Muscle of arm (tissue), 14 donors: ENCODE data around the gene ZBTB40. TPM values are rescaled to one million over a fixed set of nuclear protein-coding genes. Genes with fewer than 3 reads are reported as not detected.

Source experiments
- DNase-seq: peaks from one replicate; pipeline ENCODE4 v3.0.0-alpha.2; 2013
- long read RNA-seq, 11 donors: transcript quantifications; one replicate each; lab custom pipeline, GENCODE V29; 2026
- polyA plus RNA-seq, 12 donors: library from polyadenylated mRNA; unstranded; fragments of 120-200 nt; gene quantifications; one replicate each; pipeline ENCODE4 v1.2.1, GENCODE V29; 2013; ENCODE audit not compliant: insufficient read length in 12 of 12

ZBTB40 gene, protein sequence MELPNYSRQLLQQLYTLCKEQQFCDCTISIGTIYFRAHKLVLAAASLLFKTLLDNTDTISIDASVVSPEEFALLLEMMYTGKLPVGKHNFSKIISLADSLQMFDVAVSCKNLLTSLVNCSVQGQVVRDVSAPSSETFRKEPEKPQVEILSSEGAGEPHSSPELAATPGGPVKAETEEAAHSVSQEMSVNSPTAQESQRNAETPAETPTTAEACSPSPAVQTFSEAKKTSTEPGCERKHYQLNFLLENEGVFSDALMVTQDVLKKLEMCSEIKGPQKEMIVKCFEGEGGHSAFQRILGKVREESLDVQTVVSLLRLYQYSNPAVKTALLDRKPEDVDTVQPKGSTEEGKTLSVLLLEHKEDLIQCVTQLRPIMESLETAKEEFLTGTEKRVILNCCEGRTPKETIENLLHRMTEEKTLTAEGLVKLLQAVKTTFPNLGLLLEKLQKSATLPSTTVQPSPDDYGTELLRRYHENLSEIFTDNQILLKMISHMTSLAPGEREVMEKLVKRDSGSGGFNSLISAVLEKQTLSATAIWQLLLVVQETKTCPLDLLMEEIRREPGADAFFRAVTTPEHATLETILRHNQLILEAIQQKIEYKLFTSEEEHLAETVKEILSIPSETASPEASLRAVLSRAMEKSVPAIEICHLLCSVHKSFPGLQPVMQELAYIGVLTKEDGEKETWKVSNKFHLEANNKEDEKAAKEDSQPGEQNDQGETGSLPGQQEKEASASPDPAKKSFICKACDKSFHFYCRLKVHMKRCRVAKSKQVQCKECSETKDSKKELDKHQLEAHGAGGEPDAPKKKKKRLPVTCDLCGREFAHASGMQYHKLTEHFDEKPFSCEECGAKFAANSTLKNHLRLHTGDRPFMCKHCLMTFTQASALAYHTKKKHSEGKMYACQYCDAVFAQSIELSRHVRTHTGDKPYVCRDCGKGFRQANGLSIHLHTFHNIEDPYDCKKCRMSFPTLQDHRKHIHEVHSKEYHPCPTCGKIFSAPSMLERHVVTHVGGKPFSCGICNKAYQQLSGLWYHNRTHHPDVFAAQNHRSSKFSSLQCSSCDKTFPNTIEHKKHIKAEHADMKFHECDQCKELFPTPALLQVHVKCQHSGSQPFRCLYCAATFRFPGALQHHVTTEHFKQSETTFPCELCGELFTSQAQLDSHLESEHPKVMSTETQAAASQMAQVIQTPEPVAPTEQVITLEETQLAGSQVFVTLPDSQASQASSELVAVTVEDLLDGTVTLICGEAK
- 10 to 100 TPM in 11 of 12 donors, not detected in 1; 11.1 to 16.1 (median 12.6) TPM for polyA plus RNA-seq
- long read RNA-seq, donor 1: 0 reads
- long read RNA-seq, donor 2, full-length matches to known transcripts: 1 of 1 reads
- long read RNA-seq, donor 2, partial matches to known transcripts: 0 of 1 reads
- long read RNA-seq, donor 2, other reads (novel, unspliced or antisense): 0 of 1 reads
- long read RNA-seq, donor 3: 0 reads
- long read RNA-seq, donor 4: 0 reads
- long read RNA-seq, donor 5: 0 reads
- long read RNA-seq, donor 6: 0 reads
- long read RNA-seq, donor 7: 0 reads
- long read RNA-seq, donor 8, full-length matches to known transcripts: 1 of 1 reads
- long read RNA-seq, donor 8, partial matches to known transcripts: 0 of 1 reads
- long read RNA-seq, donor 8, other reads (novel, unspliced or antisense): 0 of 1 reads
- long read RNA-seq, donor 9: 0 reads
- long read RNA-seq, donor 10, full-length matches to known transcripts: 1 of 1 reads
- long read RNA-seq, donor 10, partial matches to known transcripts: 0 of 1 reads
- long read RNA-seq, donor 10, other reads (novel, unspliced or antisense): 0 of 1 reads
- long read RNA-seq, donor 11: 0 reads

DNA sequence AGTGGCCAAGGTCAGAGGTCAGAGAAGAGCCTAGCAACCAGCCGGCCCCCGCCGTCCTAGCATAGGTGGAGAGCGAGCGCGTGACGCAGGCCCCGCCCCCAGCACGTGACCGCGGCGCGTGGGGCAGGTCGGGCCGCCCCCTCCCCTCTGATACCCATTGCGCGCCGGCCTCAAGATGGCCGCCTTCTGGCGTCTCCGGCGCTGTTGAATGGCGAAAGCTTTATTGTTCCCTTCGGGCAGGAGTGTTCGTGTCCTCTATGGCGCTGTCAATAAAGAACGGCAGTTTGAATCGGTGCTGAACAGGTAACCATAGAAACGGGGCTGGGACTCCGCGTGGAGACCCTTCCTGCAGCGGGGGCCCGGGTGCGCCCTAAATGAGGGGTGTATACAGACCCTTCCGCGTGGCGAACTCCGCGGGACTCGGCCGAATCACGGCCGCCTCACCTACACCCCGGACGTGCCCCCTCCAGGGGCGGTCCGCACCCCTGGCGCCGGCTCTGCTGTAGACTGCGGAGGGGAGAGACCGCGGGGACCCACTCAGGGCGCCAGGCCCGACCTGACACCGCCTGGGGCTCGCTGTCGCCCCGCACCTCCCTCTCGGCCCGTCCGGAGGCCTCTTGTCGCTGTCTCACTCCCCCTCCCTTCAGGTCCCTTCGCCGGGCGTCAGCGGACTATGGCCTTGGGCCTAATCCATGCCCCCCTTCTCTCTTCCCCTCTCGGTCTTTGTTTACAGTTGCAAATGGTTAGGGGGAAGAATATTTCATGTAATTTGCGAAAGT, at the start of gene ZBTB40:
Gene ZBTB40 (plus strand): TSS at position 150 of the 779 bp plus-strand sequence. CDS start 38,098 bp downstream, outside the sequence.
- DNase-seq: peak; percentile 95

DNA sequence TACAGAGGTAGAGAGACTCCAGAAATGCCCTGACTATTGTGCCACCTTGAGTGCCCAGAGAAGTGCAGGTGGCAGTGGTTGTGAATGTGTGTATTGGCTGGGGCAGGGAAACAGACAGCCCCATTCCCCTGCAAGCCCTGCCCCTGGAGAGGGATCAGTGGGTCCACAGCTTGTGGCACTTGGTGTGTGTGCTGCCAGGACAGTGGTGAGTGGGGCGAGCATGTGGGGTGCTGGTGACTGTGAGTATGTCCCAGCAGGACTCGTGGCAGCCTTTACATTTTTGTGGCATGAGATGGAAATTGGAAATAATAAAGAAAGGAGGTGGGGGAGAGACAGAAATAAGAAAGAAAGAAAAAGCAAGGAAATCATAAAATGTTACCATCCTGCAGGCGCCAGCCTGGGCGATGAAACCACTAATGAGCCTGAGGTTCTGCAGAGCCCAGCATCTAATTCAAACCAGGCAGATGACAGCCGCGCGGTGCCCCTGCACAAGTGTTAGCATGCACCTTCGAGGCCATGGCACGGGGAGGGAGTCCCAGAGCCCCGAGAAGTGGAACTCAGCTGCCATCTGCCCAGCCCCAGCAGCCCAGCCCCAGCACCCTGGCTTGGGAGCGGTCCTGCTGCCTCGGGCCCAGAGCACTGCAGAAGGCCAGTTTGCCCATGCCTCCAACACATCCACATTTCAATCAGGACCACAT, 49.1 kb upstream of the ZBTB40 start:
- no peak for DNase-seq

DNA sequence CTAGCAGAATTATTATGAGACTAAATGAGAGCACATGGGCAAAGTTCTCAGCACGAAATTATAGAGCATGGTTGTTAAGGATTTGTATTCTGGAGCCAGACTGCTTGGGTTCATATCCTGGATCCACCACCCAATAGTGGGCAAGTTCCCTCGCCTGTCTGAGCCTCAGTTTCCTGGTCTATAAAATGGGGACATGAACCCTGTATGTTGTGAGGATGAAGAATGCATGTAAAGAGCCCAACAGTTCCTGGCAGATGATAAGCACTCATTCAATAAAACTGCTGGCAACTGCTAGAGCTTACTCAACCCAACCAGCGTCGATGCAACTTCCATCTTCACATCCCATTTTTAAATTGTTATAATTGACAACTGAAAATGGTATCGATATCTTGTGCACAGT, 47.2 kb upstream of the ZBTB40 start:
- no peak for DNase-seq

DNA sequence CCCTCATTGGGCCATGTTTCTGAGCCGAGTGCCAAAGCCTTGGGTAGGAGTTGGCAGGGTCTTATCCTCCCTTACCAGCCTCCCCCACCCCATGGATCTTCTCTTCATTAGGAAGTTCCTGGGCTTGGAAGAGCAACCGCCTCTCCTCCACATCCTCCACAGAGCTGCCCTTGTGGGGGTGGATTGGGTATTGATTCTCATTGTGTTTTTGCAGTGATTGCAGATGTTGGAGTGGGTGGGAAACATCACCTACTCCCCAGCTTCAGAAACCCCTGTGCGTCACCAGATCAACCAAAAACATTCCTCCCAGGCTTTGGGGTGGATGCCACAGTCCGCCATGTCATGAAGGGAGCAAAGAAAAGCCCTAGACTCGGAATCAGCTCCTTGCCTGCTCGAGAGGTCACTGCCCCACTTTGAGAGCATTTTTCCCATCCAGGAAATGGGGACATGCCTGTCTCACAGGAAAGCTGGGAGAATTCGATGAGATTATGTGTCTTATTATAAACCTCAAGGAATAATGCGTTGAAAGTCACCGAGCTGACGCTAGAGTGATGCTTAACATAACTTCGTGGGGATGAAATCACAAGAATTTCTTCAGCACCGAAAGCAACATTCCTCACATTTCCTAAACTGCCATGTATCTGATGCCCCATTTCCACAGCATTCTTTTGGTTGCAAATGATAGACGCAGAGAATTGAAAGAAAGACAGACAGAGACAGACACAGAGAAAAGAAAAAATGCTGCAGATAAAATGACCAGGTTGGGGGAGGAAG, 44.7 kb upstream of the ZBTB40 start:
- DNase-seq: no peak

DNA sequence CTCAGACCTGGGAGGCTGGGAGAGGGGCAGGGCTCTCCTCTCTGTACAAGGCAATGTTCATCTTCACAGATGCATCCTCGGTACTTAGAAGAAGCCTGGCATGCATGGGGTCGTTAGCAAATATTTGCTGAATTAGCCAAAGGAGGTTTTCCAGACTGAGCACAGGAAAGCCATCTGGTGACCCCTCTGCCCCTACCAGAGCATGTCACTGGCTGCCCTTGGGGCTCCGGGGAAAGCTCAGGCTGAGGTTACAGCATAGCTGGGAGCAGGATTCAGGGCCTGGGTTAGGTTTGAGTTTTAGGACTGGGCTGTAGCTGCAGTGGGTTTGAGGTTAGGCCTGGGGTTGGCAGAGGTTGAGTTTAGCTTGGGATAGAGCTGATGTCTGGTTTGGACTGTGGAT, 43.4 kb upstream of the ZBTB40 start:
- no peak for DNase-seq

DNA sequence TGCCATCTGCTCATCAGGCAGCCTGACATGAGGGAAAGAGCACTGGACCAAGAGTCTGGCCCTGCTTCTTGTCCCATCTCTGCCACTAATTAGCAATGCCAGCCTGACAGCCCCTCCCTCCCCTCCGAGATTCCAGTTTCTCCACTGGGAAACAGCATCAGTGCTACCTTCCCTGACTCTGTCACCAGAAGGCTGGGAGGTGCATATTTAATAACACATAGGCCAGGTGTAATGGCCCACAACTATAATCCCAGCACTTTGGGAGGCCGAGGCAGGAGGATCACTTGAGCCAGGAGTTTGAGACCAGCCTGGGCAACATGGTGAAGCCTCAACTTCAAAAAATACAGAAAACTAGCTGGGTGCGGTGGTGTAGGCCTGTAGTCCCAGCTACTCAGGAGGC, 41.2 kb upstream of the ZBTB40 start:
- no peak for DNase-seq

DNA sequence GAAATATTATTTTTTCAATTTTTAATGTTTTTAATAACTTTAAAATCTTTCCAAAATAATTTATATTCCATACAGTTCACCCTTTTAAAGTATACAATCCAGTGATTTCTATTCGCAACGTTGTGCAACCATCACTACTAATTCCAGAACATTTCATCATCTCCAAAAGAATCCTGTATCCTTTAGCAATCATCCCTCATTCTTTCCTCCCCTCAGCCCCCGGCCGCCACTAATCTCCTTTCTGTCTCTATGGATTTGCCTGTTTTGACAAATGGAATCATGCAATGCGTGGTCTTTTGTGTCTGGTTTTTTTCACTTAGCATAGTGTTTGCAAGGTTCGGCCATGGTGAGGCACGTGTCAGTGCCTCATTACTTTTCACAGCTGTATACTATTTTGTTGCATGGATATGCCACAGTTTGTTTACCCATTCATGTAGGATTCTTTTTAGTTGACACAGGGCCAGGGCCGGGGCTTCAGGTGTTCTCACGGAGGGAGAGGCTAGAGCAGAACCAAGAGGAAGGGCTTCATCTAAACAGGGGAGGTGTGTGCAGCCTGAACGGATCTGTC, 40.6 kb upstream of the ZBTB40 start:
- no peak for DNase-seq

DNA sequence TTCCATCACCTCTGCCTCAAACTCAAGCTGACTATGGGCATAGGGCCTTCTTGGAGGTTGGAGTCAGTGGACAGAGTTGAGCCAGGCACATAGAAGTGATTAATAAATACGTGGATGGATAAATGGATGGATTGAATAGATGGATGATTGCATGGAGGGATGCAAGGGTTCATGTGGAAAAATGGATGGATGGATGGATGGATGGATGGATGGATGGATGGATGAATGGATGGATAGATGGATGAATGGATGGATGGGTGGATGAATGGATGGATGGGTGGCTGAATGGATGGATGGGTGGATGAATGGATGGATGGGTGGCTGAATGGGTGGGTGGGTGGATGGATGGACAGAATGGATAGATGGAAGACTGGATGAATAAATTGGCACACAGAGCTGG, 40.1 kb upstream of the ZBTB40 start:
- DNase-seq: no peak

DNA sequence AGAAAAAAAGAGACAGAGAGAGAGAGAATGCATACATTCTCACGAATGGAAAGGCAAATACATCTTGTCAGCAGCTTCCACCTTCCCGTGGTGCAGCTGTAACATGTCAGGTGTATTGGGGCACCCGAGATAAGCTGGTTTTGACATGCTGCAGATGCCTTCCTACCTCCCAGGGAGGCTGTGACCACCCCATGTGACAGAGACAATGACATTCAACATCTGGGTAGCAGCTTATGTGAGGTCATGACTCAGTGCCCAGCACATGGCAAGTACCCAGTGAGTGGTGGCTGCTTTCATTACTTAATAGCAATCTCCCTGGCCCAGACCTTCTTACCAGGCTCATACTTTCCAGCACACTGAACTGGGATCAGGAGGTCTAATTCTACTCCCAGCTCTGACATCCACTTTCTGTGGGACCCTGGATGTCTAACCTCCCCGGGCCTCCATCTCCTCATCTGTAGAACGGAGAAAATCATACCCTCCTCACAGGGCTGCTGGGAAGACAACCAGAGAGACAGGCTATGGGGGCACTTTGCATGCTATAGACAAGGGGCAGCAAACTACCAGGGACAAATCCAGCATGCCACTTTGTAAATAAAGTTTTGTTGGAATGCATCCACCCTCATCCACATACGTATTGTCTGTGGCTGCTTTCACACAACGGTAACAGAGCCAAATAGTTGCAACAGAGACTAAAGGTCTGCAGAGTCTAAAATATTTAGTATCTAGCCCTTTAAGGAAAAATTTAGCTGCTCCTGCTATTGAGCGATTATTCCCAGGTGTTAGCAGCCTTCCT, 38.5 kb upstream of the ZBTB40 start:
- no peak for DNase-seq

DNA sequence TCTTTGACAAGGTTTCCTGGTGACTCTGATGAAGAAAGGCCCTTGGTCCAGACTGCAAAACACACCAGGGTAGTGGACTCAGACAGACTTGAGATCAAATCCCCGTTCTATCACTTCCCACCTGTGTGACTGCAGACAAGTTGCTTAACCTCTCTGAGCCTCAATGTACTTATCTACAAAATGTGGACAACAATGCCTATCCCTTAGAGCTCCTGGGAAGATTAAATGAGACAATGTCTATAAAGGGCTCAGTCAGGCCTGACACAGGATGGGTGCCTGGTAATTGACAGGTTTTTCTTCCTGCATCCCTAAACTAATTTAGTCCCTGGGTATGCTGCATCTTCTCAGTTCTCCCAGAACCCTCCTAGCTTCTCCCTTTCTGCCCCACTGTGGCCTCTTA, 37.9 kb upstream of the ZBTB40 start:
- no peak for DNase-seq

DNA sequence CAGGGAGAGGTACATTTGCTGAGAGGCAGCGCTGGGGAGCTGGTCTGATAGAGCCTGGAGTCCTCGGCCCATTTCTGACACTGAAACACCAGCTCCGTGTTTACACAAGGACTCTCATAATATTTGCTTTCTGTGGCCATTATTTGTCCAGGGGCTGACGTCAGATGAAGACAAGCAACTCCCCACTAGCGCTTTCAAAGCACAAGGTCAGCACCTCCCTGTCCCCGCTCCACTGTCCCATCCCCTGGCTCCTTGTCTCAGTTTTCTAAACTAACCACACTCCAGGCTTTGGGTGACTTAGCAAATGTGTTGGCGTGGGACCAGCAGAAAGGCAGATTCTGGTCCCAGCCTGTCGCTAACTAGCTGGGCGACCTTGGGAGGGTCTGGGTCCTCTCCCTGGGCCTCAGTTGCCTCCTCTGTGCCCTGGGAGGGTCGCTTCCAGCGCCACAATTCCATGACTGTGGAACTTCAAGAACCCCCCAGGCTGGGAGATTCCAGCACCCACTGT, 37.4 kb upstream of the ZBTB40 start:
- no peak for DNase-seq

DNA sequence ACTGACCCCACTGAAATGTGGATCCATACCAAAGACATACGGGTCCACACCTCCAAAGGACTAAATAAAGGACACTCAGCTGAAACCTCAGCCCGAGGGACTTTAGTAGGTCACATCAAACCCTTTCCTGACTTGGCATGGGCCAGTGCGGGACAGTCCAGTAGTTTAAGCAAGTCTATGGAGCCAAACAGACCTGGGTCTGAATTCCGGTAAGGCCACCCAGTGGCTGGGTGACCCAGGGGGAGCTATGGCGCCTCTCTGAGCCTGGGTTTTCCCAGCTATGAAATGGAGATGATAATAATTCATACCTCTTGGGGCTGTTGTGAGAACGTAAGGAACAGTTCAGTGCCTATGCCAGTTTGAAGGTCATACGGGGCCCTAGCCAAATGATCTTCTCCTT, 36.2 kb upstream of the ZBTB40 start:
- no peak for DNase-seq

DNA sequence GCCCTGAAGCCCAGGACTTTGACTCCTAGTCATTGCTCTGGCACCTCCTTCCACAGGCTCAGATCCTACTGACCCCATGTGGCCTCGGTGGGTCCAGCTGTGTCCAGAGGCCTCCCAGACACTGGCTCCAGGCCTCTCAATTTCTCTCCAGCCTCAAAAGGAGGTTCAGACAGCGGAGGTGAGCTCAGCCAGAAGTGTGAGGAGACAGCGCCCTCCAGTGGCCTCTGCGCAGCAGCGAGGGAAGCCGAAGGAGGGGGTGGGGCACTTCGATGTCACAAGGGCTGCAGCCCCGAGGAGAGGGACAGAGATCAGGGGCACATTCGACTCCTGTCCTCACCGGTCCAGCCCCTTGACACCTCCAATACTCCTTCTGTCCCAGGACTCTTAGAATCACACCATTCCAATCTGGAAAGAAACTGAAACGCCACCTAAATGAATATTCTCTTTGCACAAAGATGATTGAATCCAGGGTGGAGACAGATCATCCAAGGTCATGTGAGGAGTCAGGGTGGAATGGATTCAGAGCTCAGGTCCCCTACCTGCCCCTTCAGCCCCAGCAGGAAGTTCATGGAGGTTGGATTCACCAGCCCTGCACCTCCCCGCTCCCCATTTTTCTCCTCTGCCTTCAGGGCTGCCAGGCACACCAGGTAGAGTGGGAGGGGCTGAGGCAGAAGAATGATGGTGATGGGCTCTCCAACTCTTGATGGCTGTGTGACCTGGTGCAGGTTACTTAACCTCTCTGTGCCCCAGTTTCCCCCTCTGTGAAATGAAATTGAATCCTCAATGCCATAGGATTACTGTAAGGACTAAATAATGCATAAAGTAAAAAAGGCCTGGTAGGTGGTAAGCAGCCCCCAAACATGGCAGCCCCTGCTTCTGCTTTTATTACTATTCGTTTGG, 34.8 kb upstream of the ZBTB40 start:
- DNase-seq: peak; percentile 77

DNA sequence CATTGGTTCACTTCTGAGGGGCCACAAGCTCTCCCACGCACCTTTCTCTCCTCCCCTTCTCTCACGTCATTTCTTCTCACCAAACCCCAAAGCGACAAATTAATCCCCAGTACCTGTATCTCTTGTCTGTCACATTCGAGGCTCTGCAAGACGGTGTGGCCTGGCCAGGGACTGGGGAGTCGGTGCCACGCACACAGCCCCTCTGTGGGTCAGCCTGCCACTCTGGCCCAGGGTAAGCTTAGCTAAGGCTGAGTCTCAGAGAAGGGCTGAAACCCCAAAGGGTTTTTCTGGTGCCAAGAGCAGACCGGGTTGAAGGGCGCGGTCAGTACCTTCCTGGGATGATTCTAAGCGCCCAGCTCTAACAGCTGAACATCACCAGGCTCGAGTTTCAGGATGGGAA, 34.2 kb upstream of the ZBTB40 start:
- DNase-seq: no peak

DNA sequence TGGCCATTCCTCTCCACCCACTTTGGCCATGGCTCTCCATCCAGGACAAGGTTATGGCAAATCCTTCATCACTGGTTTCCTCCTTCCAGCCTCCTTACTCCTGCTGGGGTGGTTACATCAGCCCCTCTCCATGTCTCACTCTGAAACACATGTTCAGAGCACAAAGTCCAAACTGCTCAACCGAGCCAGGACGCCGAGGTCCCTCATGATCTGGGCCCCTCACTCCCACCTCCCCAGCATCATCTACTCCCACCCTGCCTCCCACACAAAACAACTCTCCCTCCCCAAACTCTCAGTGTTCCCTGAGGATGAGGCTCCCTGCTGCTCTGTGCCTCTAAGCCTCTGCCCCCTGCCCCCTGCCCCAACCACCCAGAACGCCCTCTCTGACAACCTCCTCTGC, 33.3 kb upstream of the ZBTB40 start:
- no peak for DNase-seq

DNA sequence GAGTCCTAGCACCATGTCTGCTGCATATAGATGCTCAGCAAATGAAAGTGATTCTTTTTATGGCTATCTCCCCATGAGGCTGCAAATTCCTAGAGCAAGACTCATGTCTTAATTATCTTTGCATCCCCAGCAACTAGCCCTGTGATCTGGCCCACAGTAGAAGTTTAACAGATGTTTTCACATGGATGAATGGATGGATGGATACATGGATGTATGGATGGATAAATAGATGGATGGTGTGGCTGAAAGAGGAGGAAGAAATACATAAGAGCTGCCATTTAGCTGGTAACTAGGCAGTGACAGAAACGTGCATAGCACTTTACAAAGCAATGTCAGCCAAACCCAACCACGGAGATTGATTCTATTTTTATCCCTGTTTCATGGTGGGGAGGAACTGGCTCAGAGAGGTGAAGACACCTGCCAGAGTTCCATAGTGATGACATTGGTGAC, 32.7 kb upstream of the ZBTB40 start:
- no peak for DNase-seq
